Testis (tissue), 2 donors: ENCODE data around the gene CADPS.

ENCODE experiments used
- CTCF ChIP-seq, 3 experiments: fragments of 450-650 bp in 2 of 3; fragments of 200-600 bp in 1 of 3; sonication (generic) in 1 of 3; IDR thresholded peaks; one replicate each; pipeline ENCODE4 v1.5.1; 2016 to 2019; ENCODE audit warnings: antibody characterized with exemption in 3 of 3, mild to moderate bottlenecking in 2 of 3, moderate library complexity in 1 of 3
- POLR2A ChIP-seq: fragments of 450-650 bp; IDR thresholded peaks from one replicate; pipeline ENCODE4 v1.6.1; 2017; ENCODE audit warnings: antibody characterized with exemption, mild to moderate bottlenecking, moderate library complexity

- TF ChIP-seq CTCF (IDR thresholded peaks at IDR 0.05) (no peak), POLR2A (no peak)
Observed at GRCh38 chr3:62501289-62501668, 373.9 kb downstream of the CADPS start.
